Stimulated activated CD4-positive, alpha-beta T cell treated with anti-CD3 and anti-CD28 coated beads, Interleukin-4, amount 100 ng/mL, for 4 hours (primary cell): ENCODE data around the gene RHBDL1.
A peak's percentile ranks its signal among the peaks of the same experiment; 100 is the strongest.

ENCODE experiments used
- DNase-seq, 2 experiments: peaks; one replicate each; pipeline ENCODE4 v3.0.0-alpha.2; 2020

The RHBDL1 gene

GRCh38 chr16:721765-722540 lies 46.5 kb downstream of the RHBDL1 start:
- no peak for DNase-seq

- DNase-seq = no peak
These were observed 47.6 kb downstream of the RHBDL1 start for GRCh38 chr16:722835-723633.

GRCh38 chr16:723695-724094 lies 48.2 kb downstream of the RHBDL1 start:
- no peak for DNase-seq

- no peak for DNase-seq
These were observed 48.9 kb downstream of the RHBDL1 start for GRCh38 chr16:724188-725040.

- DNase-seq = no peak
These were observed 49.5 kb downstream of the RHBDL1 start for GRCh38 chr16:725041-725376.

- DNase-seq = no peak
These were observed 50.2 kb downstream of the RHBDL1 start for GRCh38 chr16:725463-726187.

- no peak for DNase-seq
These were observed 50.6 kb downstream of the RHBDL1 start for GRCh38 chr16:726188-726437.

- peak; percentile 46 to 68 for DNase-seq
These were observed 51.2 kb downstream of the RHBDL1 start, which contains the start of the genes CCDC78 and HAGHL for GRCh38 chr16:726438-727290. TSS of gene CCDC78 (minus strand) at chr16:726443. CDS start at chr16:726367, 76 bp downstream. TSS of gene HAGHL (plus strand) at chr16:727106. CDS start at chr16:727510, 404 bp downstream.

GRCh38 chr16:727291-727977 lies 52.0 kb downstream of the RHBDL1 start:
- no peak for DNase-seq
